ENCODE measurements around the gene VAPA.

Gene VAPA

DNA sequence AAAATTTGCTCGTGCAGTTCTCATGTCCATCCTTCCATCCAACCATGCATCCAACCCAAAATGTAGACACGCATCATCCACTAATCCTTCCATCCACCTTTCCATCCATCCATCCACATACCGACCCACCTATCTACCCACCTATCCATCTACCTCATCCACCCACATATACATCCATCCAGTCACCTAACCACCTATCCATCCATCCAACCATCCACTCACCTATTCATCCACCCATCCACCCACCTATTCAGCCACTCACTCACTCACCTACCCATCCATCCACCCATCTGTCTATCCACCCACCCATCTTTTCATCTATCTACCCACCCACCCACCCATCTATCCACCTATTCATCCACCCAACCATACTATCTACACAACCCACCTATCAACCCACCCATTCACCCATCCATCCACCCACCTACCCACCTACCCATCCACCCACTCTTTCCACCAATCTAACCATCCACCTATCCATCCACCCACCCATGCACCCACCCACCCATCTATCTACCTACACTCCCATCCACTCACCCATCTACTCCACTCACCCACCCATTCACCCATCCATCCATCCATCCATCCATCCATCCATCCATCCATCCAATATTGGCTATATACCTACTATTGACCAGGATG, 94.3 kb downstream of the VAPA start:
- H3K4me3 ChIP-seq (ENCODE audit: low read length), result no peak overlapping the region
- TF ChIP-seq EZH2phosphoT487 (IDR thresholded peaks at IDR 0.05; ENCODE audit: low read depth) (no peak), CTCF (IDR thresholded peaks at IDR 0.05; ENCODE audit: low read depth, low read length) (no peak)
- H3K4me2 ChIP-seq (ENCODE audit: low read length), result no peak overlapping the region
- H3K27ac ChIP-seq (ENCODE audit: low read length), result no peak overlapping the region
- no peaks in the 10 kb centered on the region for H3K4me1 ChIP-seq (ENCODE audit: low read length)
- no peaks in the 10 kb centered on the region for H4K20me1 ChIP-seq (ENCODE audit: insufficient read depth, low read length)
- H3K79me2 ChIP-seq (ENCODE audit: low read length), result no peaks in the 10 kb centered on the region
- no peak overlapping the region for H3K9ac ChIP-seq (ENCODE audit: low read length)
- H3K36me3 ChIP-seq (replicated peaks; ENCODE audit: low read depth, low read length), result no peaks in the 10 kb centered on the region
- H3K27me3 ChIP-seq (ENCODE audit: low read depth, low read length), result peaks cover 4% of the 10 kb centered on the region; the same call in 1 of the 2 replicates
- H3K9me3 ChIP-seq (ENCODE audit: insufficient read depth, low read length), result no peaks in the 10 kb centered on the region
- no peak overlapping the region for H2AFZ ChIP-seq (ENCODE audit: low read depth, low read length)
